GM12872 (cell line): ENCODE data around the gene SPRED2.

Source experiments
- TF ChIP-seq, protein P1 (sequence below): IDR thresholded peaks from 3 replicates; pipeline ENCODE4 v1.5.1; 2011; ENCODE audit warnings: low read depth, mild to moderate bottlenecking, low read length, moderate library complexity; ENCODE audit not compliant: insufficient read depth

The SPRED2 gene

DNA sequence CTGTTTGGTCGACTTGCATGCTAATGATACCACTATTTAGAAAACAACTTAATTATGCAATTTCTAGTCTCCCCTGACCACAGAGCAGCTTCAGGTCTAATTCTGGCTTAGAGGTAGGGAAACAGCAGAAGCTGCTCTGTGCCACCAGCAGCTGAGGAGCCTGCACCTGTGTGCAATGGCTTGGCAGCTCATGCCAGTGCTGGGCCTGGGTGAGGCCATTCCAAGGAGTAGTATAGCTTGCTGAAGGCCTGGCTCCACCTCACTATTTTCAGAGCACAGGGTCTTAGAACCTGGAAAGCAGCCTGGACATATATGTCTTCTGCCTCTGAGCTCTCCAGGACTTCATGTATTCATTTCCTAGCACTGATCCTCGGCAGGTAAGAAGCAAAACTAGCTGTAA lies 62.8 kb downstream of the SPRED2 start:
- TF ChIP-seq, protein P1, sequence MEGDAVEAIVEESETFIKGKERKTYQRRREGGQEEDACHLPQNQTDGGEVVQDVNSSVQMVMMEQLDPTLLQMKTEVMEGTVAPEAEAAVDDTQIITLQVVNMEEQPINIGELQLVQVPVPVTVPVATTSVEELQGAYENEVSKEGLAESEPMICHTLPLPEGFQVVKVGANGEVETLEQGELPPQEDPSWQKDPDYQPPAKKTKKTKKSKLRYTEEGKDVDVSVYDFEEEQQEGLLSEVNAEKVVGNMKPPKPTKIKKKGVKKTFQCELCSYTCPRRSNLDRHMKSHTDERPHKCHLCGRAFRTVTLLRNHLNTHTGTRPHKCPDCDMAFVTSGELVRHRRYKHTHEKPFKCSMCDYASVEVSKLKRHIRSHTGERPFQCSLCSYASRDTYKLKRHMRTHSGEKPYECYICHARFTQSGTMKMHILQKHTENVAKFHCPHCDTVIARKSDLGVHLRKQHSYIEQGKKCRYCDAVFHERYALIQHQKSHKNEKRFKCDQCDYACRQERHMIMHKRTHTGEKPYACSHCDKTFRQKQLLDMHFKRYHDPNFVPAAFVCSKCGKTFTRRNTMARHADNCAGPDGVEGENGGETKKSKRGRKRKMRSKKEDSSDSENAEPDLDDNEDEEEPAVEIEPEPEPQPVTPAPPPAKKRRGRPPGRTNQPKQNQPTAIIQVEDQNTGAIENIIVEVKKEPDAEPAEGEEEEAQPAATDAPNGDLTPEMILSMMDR: no peak

DNA sequence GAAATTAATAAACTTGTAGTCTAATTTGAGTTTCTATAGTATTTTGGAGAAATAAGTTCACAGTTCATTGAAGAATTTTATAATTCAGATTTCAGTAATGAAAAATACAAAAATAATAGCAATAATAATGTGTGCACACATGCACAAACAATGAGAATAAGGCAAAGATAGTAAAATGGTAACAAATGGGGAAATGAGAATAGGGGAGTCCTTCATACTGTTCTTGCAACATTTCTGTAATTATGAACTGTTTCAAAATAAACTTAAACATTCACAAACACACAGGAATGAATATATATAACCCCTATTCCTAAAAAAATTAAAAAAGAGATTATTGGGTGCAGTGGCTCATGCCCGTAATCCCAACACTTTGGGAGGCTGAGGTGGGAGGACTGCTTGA lies 63.9 kb downstream of the SPRED2 start:
- TF ChIP-seq, protein P1: no peak

DNA sequence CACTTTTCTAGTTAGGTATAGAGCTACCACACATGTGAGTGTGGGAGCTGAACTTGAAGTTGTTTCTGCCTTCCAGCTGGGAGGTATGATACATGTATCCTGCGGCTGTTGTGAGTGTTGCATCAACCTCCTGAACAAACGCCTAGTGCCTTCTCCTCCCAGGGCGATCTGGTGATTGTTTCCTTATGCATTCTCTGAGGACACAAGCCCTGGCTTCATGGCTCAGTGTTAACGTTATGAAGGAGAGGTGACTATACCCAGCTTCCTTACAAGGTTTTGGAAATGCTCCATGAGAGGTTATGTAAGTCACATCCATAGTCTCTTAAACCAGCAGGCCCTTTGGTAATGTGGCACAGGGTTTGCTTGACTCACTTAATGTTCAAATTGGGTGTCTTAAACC lies 64.9 kb downstream of the SPRED2 start:
- TF ChIP-seq, protein P1: no peak

DNA sequence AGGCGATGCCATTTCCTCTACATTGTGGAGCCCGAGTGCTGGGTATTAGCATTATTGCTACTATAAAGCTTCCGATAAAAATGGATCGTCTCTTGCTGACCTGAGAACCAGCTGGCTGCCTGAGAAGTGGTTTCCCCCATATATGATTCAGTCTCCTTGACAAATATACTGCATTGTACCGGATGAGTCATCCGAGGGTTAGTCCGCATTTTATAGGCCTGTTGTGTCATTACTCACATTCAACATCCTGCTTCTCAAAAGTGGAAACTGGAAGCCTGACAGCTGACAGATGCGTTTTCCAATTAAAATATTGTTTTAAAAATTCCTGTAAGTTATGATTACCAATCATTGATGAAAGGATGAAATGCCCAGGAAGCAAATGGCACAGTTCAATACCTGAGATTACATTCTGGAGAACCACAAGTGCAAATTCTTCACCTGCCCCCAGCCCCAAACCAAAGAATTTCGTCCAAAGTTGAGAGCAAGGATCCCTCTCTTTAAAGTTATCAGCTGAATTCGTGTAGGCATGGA lies 65.7 kb downstream of the SPRED2 start:
- TF ChIP-seq, protein P1: no peak

- TF ChIP-seq, protein P1: no peak
Measured at GRCh38 chr2:65364986-65365733, 67.2 kb downstream of the SPRED2 start.

- TF ChIP-seq, protein P1: no peak
Measured at GRCh38 chr2:65363879-65364666, 68.3 kb downstream of the SPRED2 start.

DNA sequence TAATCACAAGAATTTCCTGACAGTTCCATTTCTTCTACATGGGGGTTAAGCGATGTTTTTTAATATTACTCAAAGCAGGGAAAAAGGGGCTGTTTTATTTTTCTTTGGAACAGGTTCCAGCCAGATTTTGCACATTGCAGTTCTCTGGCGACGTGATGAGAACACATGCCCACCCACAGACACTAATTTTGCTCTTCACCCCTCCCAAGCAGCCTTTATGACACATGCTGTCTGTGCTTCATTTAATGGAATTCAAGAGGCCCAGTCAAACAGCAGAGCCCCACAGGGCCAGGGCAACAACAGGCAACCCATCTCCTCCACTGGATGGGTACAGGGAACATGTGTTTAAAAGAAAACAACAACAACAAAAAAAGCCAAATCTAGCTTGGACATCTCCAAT lies 70.8 kb downstream of the SPRED2 start:
- TF ChIP-seq, protein P1: no peak
